Prostate gland (tissue), 2 donors: Measurements from ENCODE around the gene ZNF544. TPM values are rescaled to one million over a fixed set of nuclear protein-coding genes. Genes with fewer than 3 reads are reported as not detected.
"Not testable (repeated sequence)": the region's sequence is repeated elsewhere in the genome, so short reads cannot be mapped to it uniquely, and the experiment has no call there.

Source experiments
- DNase-seq: peaks from one replicate; pipeline ENCODE4 v3.0.0-alpha.2; 2019; ENCODE audit warnings: low spot score
- H3K27ac ChIP-seq, 2 donors: fragments of 200-600 bp; sonication (generic); 2 replicates each; pipeline ENCODE4 v1.5.1; 2017 to 2019
- H3K27me3 ChIP-seq: fragments of 200-600 bp; sonication (generic); replicated peaks from 2 replicates; pipeline ENCODE4 v1.5.1; 2019; ENCODE audit not compliant: insufficient read depth
- H3K36me3 ChIP-seq, 2 donors: fragments of 200-600 bp; sonication (generic); 1 replicate in 1 of 2; 2 replicates in 1 of 2; pipeline versions ENCODE4 v1.5.1 to v1.8.1; 2017 to 2019
- H3K4me1 ChIP-seq: fragments of 200-600 bp; sonication (generic); replicated peaks from 2 replicates; pipeline ENCODE4 v1.5.1; 2019
- H3K4me3 ChIP-seq, 2 donors: fragments of 200-600 bp; sonication (generic); 2 replicates each; pipeline ENCODE4 v1.5.1; 2017 to 2019
- H3K9me3 ChIP-seq: fragments of 200-600 bp; sonication (generic); 2 replicates; pipeline ENCODE4 v1.5.1; 2017
- CTCF ChIP-seq, 4 experiments: fragments of 200-600 bp in 2 of 4; fragments of 450-650 bp in 2 of 4; sonication (generic) in 2 of 4; IDR thresholded peaks; 1 replicate in 3 of 4; 2 replicates in 1 of 4; pipeline ENCODE4 v1.5.1; 2016 to 2019; ENCODE audit warnings: antibody characterized with exemption in 4 of 4, mild to moderate bottlenecking in 2 of 4, moderate library complexity in 2 of 4
- POLR2A ChIP-seq: fragments of 450-650 bp; IDR thresholded peaks from one replicate; pipeline ENCODE4 v1.6.1; 2016; ENCODE audit warnings: antibody characterized with exemption, mild to moderate bottlenecking
- POLR2AphosphoS5 ChIP-seq: sonication (generic); formaldehyde crosslinking; IDR thresholded peaks from one replicate; pipeline ENCODE4 v1.6.1; 2017; ENCODE audit warnings: antibody characterized with exemption
- WGBS: methylation state at CpG from one replicate; pipeline ENCODE4 v1.1.5; 2018; 5-methylcytosine and 5-hydroxymethylcytosine counted together
- intact Hi-C: fragments of 100-400 bp; cut with DNase I; formaldehyde crosslinking; loops from one replicate; pipeline ENCODE4 v1.14.2; 2022
- total RNA-seq, 2 donors: library from RNA; depleted of rRNA; stranded (reverse); fragments of >200 nt; gene quantifications; one replicate each; pipeline ENCODE4 v1.1.0, GENCODE V29; 2016

Gene ZNF544
- total RNA-seq, 2 donors from 2014 or later = 56.9 to 87.4 TPM

DNA sequence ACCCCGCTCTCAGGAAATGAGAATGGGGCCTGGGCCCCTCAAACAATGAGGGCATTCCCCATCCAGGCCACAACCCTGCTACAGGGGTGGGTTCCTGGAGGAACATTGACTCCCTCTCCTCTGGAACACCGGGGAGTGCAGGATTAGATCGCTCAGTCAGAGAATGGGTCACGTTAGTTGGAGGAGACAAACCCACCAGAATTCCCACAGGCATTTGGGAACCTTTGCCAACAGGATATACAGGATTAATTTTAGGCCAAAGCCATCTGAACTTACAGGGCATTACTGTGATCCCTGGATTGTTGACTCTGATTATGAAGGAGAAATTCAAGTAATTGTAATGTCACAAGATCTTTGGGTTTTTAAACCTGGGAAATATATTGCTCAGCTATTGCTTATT is 79.0 kb downstream of the ZNF544 start:
- Histone ChIP-seq H3K4me3 (no peak overlapping the region), H3K27ac (no peak overlapping the region), H3K36me3 (peaks cover 0 to 5% of the 10 kb centered on the region in 2 donors), H3K4me1 (no peaks in the 10 kb centered on the region), H3K27me3 (no peaks in the 10 kb centered on the region), H3K9me3 (no peaks in the 10 kb centered on the region)
- 86% methylated on average over 4 of the region's 4 CpGs for WGBS
- intact Hi-C loops = no loop called here
- TF ChIP-seq POLR2AphosphoS5 = no peak
- no peak for TF ChIP-seq POLR2A
- TF ChIP-seq CTCF (IDR thresholded peaks at IDR 0.05) = no peak
- DNase-seq = no peak

DNA sequence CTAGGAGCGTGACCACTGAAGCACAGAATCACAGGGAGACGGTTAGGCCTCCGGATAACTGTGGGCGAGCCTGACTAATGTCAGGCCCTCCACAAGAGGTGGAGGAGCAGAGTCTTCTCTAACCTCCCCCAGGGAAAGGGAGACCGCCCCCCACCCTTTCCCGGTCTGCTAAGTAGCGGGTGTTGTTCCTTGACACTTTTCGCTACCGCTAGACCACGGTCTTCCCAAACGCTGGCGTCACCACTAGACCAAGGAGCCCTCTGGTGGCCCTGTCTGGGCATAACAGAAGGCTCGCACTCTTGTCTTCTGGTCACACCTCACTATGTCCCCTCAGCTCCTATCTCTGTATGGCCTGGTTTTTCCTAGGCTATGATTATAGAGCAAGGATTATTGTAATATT is 82.0 kb downstream of the ZNF544 start:
- H3K36me3 ChIP-seq, DNase-seq, H3K27ac ChIP-seq, H3K4me3 ChIP-seq, H3K27me3 ChIP-seq, H3K4me1 ChIP-seq, H3K9me3 ChIP-seq, intact Hi-C loops: not testable (repeated sequence)
- TF ChIP-seq CTCF (IDR thresholded peaks at IDR 0.05) = peak in 3 of 4 experiments; percentile 16 to 40 (median 23)
- WGBS = 45% methylated on average over 13 of the region's 13 CpGs

GRCh38 chr19:58311345-58311865 is 82.7 kb downstream of the ZNF544 start:
- no peaks in the 10 kb centered on the region for H3K27me3 ChIP-seq
- H3K27ac ChIP-seq = no peak overlapping the region
- WGBS = 89% methylated on average over 7 of the region's 7 CpGs
- no peaks in the 10 kb centered on the region for H3K9me3 ChIP-seq
- DNase-seq = no peak
- no peak overlapping the region for H3K4me3 ChIP-seq
- TF ChIP-seq POLR2A (no peak), CTCF (IDR thresholded peaks at IDR 0.05) (no peak), POLR2AphosphoS5 (no peak)
- intact Hi-C loops = no loop called here
- no peaks in the 10 kb centered on the region for H3K4me1 ChIP-seq
- H3K36me3 ChIP-seq = peaks cover 0 to 5% of the 10 kb centered on the region in 2 donors

Other genes with a start within 250 kb of the ZNF544 start
- 10 to 100 TPM; 44.7 to 51.3 TPM for gene ZNF606, start 226.1 kb upstream of the ZNF544 start, total RNA-seq
- gene ZSCAN1, start 194.9 kb upstream of the ZNF544 start, total RNA-seq = 1 to 10 TPM; 2.2 to 5.2 TPM
- gene ZNF135, start 169.6 kb upstream of the ZNF544 start, total RNA-seq = 10 to 100 TPM; 13.4 to 19.3 TPM
- gene ZSCAN18, start 130.7 kb upstream of the ZNF544 start, total RNA-seq = 100 to 1,000 TPM; 108 to 146 TPM
- 10 to 100 TPM; 14.7 to 18.4 TPM for gene ZNF329, start 78.1 kb upstream of the ZNF544 start, total RNA-seq
- gene ZNF274, start 45.9 kb upstream of the ZNF544 start, total RNA-seq = 10 to 100 TPM; 34.5 to 34.7 TPM
- 1 to 10 TPM; 6.1 to 9.3 TPM for gene ZNF8, start 50.0 kb downstream of the ZNF544 start, total RNA-seq
- gene ERVK3-1, start 76.5 kb downstream of the ZNF544 start, total RNA-seq = 10 to 100 TPM; 40.1 to 54.5 TPM
- gene ZSCAN22, start 98.1 kb downstream of the ZNF544 start, total RNA-seq = 1 to 10 TPM; 2.7 to 4.1 TPM
- gene A1BG, start 124.6 kb downstream of the ZNF544 start, total RNA-seq = 10 to 100 TPM in 1 of 2 donors, 1 to 10 TPM in 1; 5.6 to 25.6 TPM
- 10 to 100 TPM in 1 of 2 donors, 1 to 10 TPM in 1; 6.6 to 11.0 TPM for gene ZNF497, start 133.8 kb downstream of the ZNF544 start, total RNA-seq
- 10 to 100 TPM; 12.2 to 15.7 TPM for gene ZNF837, start 152.1 kb downstream of the ZNF544 start, total RNA-seq
- gene RPS5, start 158.4 kb downstream of the ZNF544 start, total RNA-seq = 1,000 to 10,000 TPM; 1,184 to 2,289 TPM
- gene RNF225, start 166.7 kb downstream of the ZNF544 start, total RNA-seq = 1 to 10 TPM in 1 of 2 donors, under 1 TPM in 1; 0.62 to 7.0 TPM
- gene ZNF584, start 179.7 kb downstream of the ZNF544 start, total RNA-seq = 10 to 100 TPM; 10.8 to 19.4 TPM
- 10 to 100 TPM in 1 of 2 donors, 1 to 10 TPM in 1; 8.1 to 12.2 TPM for gene ZNF132, start 211.2 kb downstream of the ZNF544 start, total RNA-seq
- 10 to 100 TPM; 10.8 to 16.4 TPM for gene ZNF324B, start 222.7 kb downstream of the ZNF544 start, total RNA-seq
- gene ZNF324, start 238.2 kb downstream of the ZNF544 start, total RNA-seq = 10 to 100 TPM; 22.9 to 27.1 TPM
- gene ZNF446, start 247.4 kb downstream of the ZNF544 start, total RNA-seq = 10 to 100 TPM; 37.8 to 38.0 TPM